HCT116 (cell line): ENCODE measurements around the gene GNG13. TPM values are rescaled to one million over a fixed set of nuclear protein-coding genes. Genes with fewer than 3 reads are reported as not detected.

ENCODE experiments used
- ATAC-seq: fragments of 200-7000 bp; cut with Tn5 transposase; 2 replicates; pipeline ENCODE4 v1.9.1; 2020; ENCODE audit warnings: mild to moderate bottlenecking, moderate library complexity
- BruUV-seq: library from RNA; stranded (reverse); fragments of 400-500 nt; replicated peaks from 2 replicates; lab custom pipeline; 2021; lab: Mats Ljungman, UMichigan
- CTCF ChIA-PET: fragments of 300-600 bp; sonication (Branson Sonifier 250); formaldehyde crosslinking; loops from one replicate; lab custom pipeline; 2021; ENCODE audit warnings: antibody characterized with exemption; lab: Charles Lee
- POLR2A ChIA-PET: fragments of 300-600, 350-600 bp; sonication (Branson Sonifier 250); formaldehyde crosslinking; loops from one replicate; lab custom pipeline; 2021; ENCODE audit warnings: antibody characterized with exemption; lab: Charles Lee
- RAD21 ChIA-PET, 2 experiments: fragments of 300-600 bp; sonication (Branson Sonifier 250); formaldehyde crosslinking; loops; one replicate each; lab custom pipeline; 2023; ENCODE audit warnings: low total read pairs in 2 of 2; ENCODE audit not compliant: uncharacterized antibody in 2 of 2, unreplicated experiment in 2 of 2, low non-redundant PET in 1 of 2; lab: Charles Lee
- DNase-seq: peaks from one replicate; pipeline ENCODE4 v3.0.0-alpha.2; 2010; ENCODE audit warnings: low read depth, low spot score
- H2AFZ ChIP-seq: fragments of 200-600 bp; shearing (Covaris generic), sonication (generic); 2 replicates; pipeline ENCODE4 v1.6.1; 2017; ENCODE audit warnings: low read depth, mixed run types, mixed read lengths, antibody characterized with exemption, low read length; ENCODE audit not compliant: poor library complexity, severe bottlenecking
- H3K27ac ChIP-seq: 2 replicates; pipeline ENCODE4 v1.5.1; 2012; ENCODE audit warnings: low read depth, low read length
- H3K27me3 ChIP-seq: fragments of 200-600 bp; sonication (generic); 2 replicates; pipeline ENCODE4 v1.6.1; 2016; ENCODE audit warnings: mixed run types, low read length, mixed read lengths; ENCODE audit not compliant: insufficient read depth
- H3K36me3 ChIP-seq, 2 experiments: fragments of 200-500 bp in 1 of 2; fragments of 200-600 bp in 1 of 2; sonication (Bioruptor generic) in 1 of 2; sonication (generic) in 1 of 2; 2 replicates each; pipeline versions ENCODE4 v1.5.1 to v1.6.1; 2014 to 2016; ENCODE audit warnings: low read length in 2 of 2, inconsistent platforms in 1 of 2, mixed read lengths in 1 of 2, mixed run types in 1 of 2; ENCODE audit not compliant: insufficient read depth in 2 of 2, control insufficient read depth in 1 of 2
- H3K4me1 ChIP-seq, 2 experiments: fragments of 200-600 bp in 1 of 2; sonication (generic) in 1 of 2; 2 replicates each; pipeline versions ENCODE4 v1.5.1 to v1.6.1; 2012 to 2017; ENCODE audit warnings: low read length in 2 of 2, inconsistent platforms in 1 of 2, mild to moderate bottlenecking in 1 of 2, mixed read lengths in 1 of 2, mixed run types in 1 of 2, moderate library complexity in 1 of 2; ENCODE audit not compliant: insufficient read depth in 2 of 2, control insufficient read depth in 1 of 2
- H3K4me2 ChIP-seq: fragments of 200-600 bp; sonication (generic); 2 replicates; pipeline ENCODE4 v1.6.1; 2017; ENCODE audit warnings: mixed run types, low read length, mixed read lengths
- H3K4me3 ChIP-seq, 2 experiments: fragments of 200-600 bp in 1 of 2; sonication (generic) in 1 of 2; replicated peaks in 1 of 2; 2 replicates each; pipeline ENCODE4 v1.5.1; 2011 to 2016; ENCODE audit warnings: low read length in 2 of 2, control low read depth in 1 of 2, low read depth in 1 of 2, mild to moderate bottlenecking in 1 of 2, mixed read lengths in 1 of 2, mixed run types in 1 of 2
- H3K79me2 ChIP-seq: fragments of 200-600 bp; sonication (generic); 2 replicates; pipeline ENCODE4 v1.6.1; 2017; ENCODE audit warnings: mild to moderate bottlenecking, mixed run types, low read length, moderate library complexity, mixed read lengths; ENCODE audit not compliant: insufficient read depth
- H3K9ac ChIP-seq: fragments of 200-600 bp; sonication (generic); 2 replicates; pipeline ENCODE4 v1.6.1; 2016; ENCODE audit warnings: low read length, mixed read lengths
- H3K9me2 ChIP-seq: fragments of 200-600 bp; sonication (generic), shearing (Covaris generic); 2 replicates; pipeline ENCODE4 v1.6.1; 2017; ENCODE audit warnings: mixed run types, mild to moderate bottlenecking, moderate library complexity; ENCODE audit not compliant: insufficient read depth
- H3K9me3 ChIP-seq, 2 experiments: fragments of 200-500 bp in 1 of 2; fragments of 200-600 bp in 1 of 2; sonication (Bioruptor generic) in 1 of 2; sonication (generic) in 1 of 2; 2 replicates each; pipeline ENCODE4 v1.6.1; 2014 to 2017; ENCODE audit warnings: low read length in 2 of 2, mixed read lengths in 2 of 2, inconsistent platforms in 1 of 2, low read depth in 1 of 2, mild to moderate bottlenecking in 1 of 2, mixed run types in 1 of 2, moderate library complexity in 1 of 2; ENCODE audit not compliant: control insufficient read depth in 1 of 2, insufficient read depth in 1 of 2
- H4K20me1 ChIP-seq: fragments of 200-600 bp; sonication (generic), shearing (Covaris generic); 2 replicates; pipeline ENCODE4 v1.6.1; 2017; ENCODE audit warnings: mixed run types, mild to moderate bottlenecking, moderate library complexity; ENCODE audit not compliant: insufficient read depth
- CBX3 ChIP-seq: IDR thresholded peaks from 2 replicates; pipeline ENCODE4 v1.6.1; 2012; ENCODE audit warnings: low read depth
- CEBPB ChIP-seq: IDR thresholded peaks from 2 replicates; pipeline ENCODE4 v1.6.1; 2012; ENCODE audit warnings: low read depth
- EGR1 ChIP-seq: IDR thresholded peaks from 2 replicates; pipeline ENCODE4 v1.6.1; 2012; ENCODE audit warnings: low read depth
- EZH2 ChIP-seq: fragments of 200-600 bp; sonication (generic); IDR thresholded peaks from 2 replicates; pipeline ENCODE4 v1.6.1; 2017; ENCODE audit warnings: antibody characterized with exemption, mixed run types
- EZH2phosphoT487 ChIP-seq: fragments of 200-600 bp; IDR thresholded peaks from 2 replicates; pipeline ENCODE4 v1.6.1; 2018; ENCODE audit warnings: antibody characterized with exemption, borderline replicate concordance
- JUND ChIP-seq: IDR thresholded peaks from 2 replicates; pipeline ENCODE4 v1.6.1; 2012
- POLR2A ChIP-seq: IDR thresholded peaks from 2 replicates; pipeline ENCODE4 v1.7.0; 2011; ENCODE audit warnings: borderline replicate concordance; ENCODE audit not compliant: insufficient read depth, insufficient read length; ENCODE audit errors: extremely low read depth
- POLR2AphosphoS5 ChIP-seq: IDR thresholded peaks from 2 replicates; pipeline ENCODE4 v1.6.1; 2011; ENCODE audit warnings: mild to moderate bottlenecking, low read depth, low read length, moderate library complexity
- SIN3A ChIP-seq: IDR thresholded peaks from 2 replicates; pipeline ENCODE4 v1.6.1; 2012; ENCODE audit warnings: low read depth
- SRF ChIP-seq: IDR thresholded peaks from 2 replicates; pipeline ENCODE4 v1.6.1; 2012; ENCODE audit warnings: low read depth
- YY1 ChIP-seq: IDR thresholded peaks from 2 replicates; pipeline ENCODE4 v1.6.1; 2011; ENCODE audit warnings: low read length, low read depth, moderate library complexity, mild to moderate bottlenecking; ENCODE audit not compliant: insufficient replicate concordance; ENCODE audit errors: extremely low read depth
- ZBTB33 ChIP-seq: IDR thresholded peaks from 2 replicates; pipeline ENCODE4 v1.6.1; 2011; ENCODE audit warnings: mild to moderate bottlenecking, low read length, moderate library complexity; ENCODE audit not compliant: insufficient replicate concordance; ENCODE audit errors: extremely low read depth
- ZFX ChIP-seq: fragments of 450-650 bp; IDR thresholded peaks from 2 replicates; pipeline ENCODE4 v1.6.1; 2017
- intact Hi-C: fragments of 100-400 bp; cut with micrococcal nuclease; formaldehyde crosslinking; loops from 2 replicates; pipeline ENCODE4 v1.10.0; 2022
- total RNA-seq: library from RNA; stranded (reverse); gene quantifications from one replicate; pipeline ENCODE4 v1.2.1, GENCODE V29; 2021; ENCODE audit not compliant: unreplicated experiment
- TF ChIP-seq, protein P1 (sequence below): IDR thresholded peaks from 2 replicates; pipeline ENCODE4 v1.6.1; 2012; ENCODE audit warnings: low read depth
- TF ChIP-seq, protein P2 (sequence below): IDR thresholded peaks from 2 replicates; pipeline ENCODE4 v1.6.1; 2012

The GNG13 gene
- total RNA-seq, 1 experiment from 2014 or later = not detected

GRCh38 chr16:752007-752312, 48.6 kb downstream of the GNG13 start (continued):
- TF ChIP-seq, protein P1, sequence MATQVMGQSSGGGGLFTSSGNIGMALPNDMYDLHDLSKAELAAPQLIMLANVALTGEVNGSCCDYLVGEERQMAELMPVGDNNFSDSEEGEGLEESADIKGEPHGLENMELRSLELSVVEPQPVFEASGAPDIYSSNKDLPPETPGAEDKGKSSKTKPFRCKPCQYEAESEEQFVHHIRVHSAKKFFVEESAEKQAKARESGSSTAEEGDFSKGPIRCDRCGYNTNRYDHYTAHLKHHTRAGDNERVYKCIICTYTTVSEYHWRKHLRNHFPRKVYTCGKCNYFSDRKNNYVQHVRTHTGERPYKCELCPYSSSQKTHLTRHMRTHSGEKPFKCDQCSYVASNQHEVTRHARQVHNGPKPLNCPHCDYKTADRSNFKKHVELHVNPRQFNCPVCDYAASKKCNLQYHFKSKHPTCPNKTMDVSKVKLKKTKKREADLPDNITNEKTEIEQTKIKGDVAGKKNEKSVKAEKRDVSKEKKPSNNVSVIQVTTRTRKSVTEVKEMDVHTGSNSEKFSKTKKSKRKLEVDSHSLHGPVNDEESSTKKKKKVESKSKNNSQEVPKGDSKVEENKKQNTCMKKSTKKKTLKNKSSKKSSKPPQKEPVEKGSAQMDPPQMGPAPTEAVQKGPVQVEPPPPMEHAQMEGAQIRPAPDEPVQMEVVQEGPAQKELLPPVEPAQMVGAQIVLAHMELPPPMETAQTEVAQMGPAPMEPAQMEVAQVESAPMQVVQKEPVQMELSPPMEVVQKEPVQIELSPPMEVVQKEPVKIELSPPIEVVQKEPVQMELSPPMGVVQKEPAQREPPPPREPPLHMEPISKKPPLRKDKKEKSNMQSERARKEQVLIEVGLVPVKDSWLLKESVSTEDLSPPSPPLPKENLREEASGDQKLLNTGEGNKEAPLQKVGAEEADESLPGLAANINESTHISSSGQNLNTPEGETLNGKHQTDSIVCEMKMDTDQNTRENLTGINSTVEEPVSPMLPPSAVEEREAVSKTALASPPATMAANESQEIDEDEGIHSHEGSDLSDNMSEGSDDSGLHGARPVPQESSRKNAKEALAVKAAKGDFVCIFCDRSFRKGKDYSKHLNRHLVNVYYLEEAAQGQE = no peak
- no peak for TF ChIP-seq POLR2A
- TF ChIP-seq EGR1 = no peak
- TF ChIP-seq SRF = no peak
- TF ChIP-seq ZBTB33 = no peak
- no peak for TF ChIP-seq EZH2phosphoT487
- no peak for TF ChIP-seq CBX3

DNA sequence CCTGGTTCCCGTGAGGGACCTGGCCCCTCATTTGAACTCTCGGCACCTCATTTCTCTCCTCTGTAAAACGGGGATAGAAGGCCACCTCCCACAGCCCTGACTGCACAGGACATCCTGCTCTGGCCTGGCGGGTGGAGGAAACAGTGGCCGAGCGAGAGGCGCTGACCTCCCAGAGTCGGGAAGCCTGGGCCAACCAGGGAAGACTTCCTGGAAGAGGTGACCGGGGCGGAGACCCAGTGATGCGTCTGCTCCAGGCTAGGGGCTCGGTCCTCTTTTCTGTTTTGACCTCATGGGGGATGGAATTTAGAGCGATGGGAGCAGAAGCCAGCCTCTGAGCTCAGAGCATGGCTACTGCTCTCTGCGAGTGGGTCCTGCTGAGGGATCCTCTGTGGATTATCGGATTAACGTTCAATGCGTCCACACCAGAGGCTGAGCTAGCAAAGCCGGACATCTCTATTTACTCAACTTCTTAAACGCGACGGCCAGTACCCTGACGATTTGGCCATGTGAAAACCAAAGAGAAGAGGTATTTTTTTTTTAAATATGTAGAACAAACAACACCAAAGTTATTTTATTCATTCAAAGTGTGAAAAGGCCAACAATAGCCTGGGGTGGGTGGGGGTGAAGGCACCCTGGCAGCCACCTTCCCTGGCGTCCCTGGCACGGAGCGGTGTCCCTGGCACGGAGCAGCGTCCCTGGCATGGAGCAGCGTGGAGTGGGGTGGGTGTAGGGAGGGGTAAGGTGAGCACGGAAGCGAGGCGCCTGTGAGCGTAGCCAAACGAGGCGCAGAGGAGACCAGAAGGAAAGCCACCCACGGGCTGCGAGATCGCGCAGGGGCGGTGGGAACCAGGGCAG, 49.2 kb downstream of the GNG13 start:
- ChIA-PET RAD21 (no interaction called here), POLR2A (no interaction called here), CTCF (interaction anchor here (1.3 kb wide), 1 partner anchor 10 kb away, joined by 7 read pairs; the partner anchor contains the start of gene CIAO3)
- H3K9me2 ChIP-seq = no peaks in the 10 kb centered on the region
- BruUV-seq = no TSS peak
- intact Hi-C loops = no loop called here
- H4K20me1 ChIP-seq = no peaks in the 10 kb centered on the region
- no peak overlapping the region for H3K4me3 ChIP-seq
- H3K4me1 ChIP-seq = peaks cover 5 to 14% of the 10 kb centered on the region in 2 experiments
- H3K9ac ChIP-seq = no peak overlapping the region
- DNase-seq (no peak), ATAC-seq (no peak)
- no peak overlapping the region for H3K4me2 ChIP-seq
- no peaks in the 10 kb centered on the region for H3K27me3 ChIP-seq
- H3K36me3 ChIP-seq = no peaks in the 10 kb centered on the region
- H3K79me2 ChIP-seq = no peaks in the 10 kb centered on the region
- no peak overlapping the region for H3K27ac ChIP-seq
- peaks cover 0 to 2% of the 10 kb centered on the region in 2 experiments; a peak in 1 of 4 replicates for H3K9me3 ChIP-seq
- H2AFZ ChIP-seq = no peak overlapping the region
- TF ChIP-seq EGR1 = no peak
- TF ChIP-seq, protein P1 = no peak
- TF ChIP-seq SIN3A = no peak
- TF ChIP-seq JUND = no peak
- no peak for TF ChIP-seq CEBPB
- TF ChIP-seq, protein P2, sequence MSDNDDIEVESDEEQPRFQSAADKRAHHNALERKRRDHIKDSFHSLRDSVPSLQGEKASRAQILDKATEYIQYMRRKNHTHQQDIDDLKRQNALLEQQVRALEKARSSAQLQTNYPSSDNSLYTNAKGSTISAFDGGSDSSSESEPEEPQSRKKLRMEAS = no peak
- TF ChIP-seq POLR2A = no peak
- TF ChIP-seq YY1 = no peak
- no peak for TF ChIP-seq POLR2AphosphoS5
- TF ChIP-seq ZFX = no peak
- TF ChIP-seq EZH2 = no peak
